Measurements from ENCODE around the gene CRADD. TPM values are rescaled to one million over a fixed set of nuclear protein-coding genes. Genes with fewer than 3 reads are reported as not detected.

The CRADD gene
- total RNA-seq, 4 donors from 2014 or later, result 23.5 to 35.3 (median 26.1) TPM

DNA sequence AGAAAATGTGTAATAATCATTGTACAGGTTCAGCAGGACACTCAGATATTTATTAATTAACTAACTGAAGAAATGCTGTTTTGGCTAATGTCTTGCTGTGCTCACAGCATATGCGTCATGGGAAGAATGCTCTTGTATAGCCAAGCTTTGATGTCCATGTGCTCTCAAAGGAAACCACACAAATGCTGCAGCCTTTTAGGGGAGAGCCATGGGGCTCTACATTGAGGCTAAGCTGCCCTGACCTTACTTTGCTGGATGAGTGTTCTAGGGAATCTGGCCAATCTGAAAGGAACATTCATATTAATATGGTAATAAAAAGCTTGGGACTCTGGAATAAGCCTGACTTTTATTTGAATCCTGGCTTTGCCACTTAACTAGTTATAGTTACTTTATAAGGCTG, 9.5 kb upstream of the CRADD start:
- Histone ChIP-seq H3K4me3 (no peak overlapping the region), H3K4me1 (peaks cover 0 to 5% (median 0%) of the 10 kb centered on the region in 4 donors), H3K9me3 (no peaks in the 10 kb centered on the region), H3K36me3 (no peaks in the 10 kb centered on the region), H3K27ac (replicated peaks in 1 of 4) (no peak overlapping the region), H3K27me3 (no peaks in the 10 kb centered on the region)
- intact Hi-C loops (cut with DNase I), result no loop called here
- TF ChIP-seq, protein P1, sequence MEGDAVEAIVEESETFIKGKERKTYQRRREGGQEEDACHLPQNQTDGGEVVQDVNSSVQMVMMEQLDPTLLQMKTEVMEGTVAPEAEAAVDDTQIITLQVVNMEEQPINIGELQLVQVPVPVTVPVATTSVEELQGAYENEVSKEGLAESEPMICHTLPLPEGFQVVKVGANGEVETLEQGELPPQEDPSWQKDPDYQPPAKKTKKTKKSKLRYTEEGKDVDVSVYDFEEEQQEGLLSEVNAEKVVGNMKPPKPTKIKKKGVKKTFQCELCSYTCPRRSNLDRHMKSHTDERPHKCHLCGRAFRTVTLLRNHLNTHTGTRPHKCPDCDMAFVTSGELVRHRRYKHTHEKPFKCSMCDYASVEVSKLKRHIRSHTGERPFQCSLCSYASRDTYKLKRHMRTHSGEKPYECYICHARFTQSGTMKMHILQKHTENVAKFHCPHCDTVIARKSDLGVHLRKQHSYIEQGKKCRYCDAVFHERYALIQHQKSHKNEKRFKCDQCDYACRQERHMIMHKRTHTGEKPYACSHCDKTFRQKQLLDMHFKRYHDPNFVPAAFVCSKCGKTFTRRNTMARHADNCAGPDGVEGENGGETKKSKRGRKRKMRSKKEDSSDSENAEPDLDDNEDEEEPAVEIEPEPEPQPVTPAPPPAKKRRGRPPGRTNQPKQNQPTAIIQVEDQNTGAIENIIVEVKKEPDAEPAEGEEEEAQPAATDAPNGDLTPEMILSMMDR (IDR thresholded peaks at IDR 0.05), result no peak
- TF ChIP-seq EP300 (IDR thresholded peaks at IDR 0.05), result no peak
- no peak for TF ChIP-seq POLR2A (IDR thresholded peaks at IDR 0.05; ENCODE audit: low read depth)
- TF ChIP-seq POLR2AphosphoS5 (IDR thresholded peaks at IDR 0.05), result no peak
- DNase-seq (ENCODE audit: extremely low spot score), result peak; percentile 53
- whole genome bisulfite sequencing, result 67% methylated on average over 1 of the region's 1 CpG

DNA sequence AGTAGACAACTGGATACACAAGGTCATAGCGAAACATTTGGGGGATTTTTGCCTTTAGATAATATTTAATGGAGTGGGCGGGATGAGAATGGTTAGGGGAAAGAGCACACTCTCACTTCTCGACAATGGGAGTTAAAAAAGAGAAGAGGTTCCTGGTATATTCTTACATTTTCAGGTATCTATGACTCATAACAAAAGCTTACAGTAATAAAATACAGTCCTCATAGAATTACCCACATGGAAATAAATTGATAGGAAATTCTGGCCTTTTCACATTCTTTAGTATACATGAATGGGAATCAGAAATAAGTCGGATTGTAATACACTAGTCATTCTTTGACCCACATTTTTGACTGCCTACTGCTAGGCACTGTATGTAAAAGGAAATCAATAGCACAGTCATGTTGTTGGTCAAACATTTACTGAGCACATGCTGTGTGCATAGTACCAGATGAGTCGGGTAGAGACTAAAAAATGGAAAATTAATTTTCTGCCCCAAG, 8.2 kb upstream of the CRADD start:
- TF ChIP-seq EP300 (IDR thresholded peaks at IDR 0.05), result no peak
- TF ChIP-seq, protein P1 (IDR thresholded peaks at IDR 0.05), result no peak
- no peak for TF ChIP-seq POLR2A (IDR thresholded peaks at IDR 0.05; ENCODE audit: low read depth)
- no peak for TF ChIP-seq POLR2AphosphoS5 (IDR thresholded peaks at IDR 0.05)
- peaks cover 0 to 5% (median 0%) of the 10 kb centered on the region in 4 donors for H3K4me1 ChIP-seq
- H3K36me3 ChIP-seq, result no peaks in the 10 kb centered on the region
- H3K9me3 ChIP-seq, result no peaks in the 10 kb centered on the region
- intact Hi-C loops (cut with DNase I), result no loop called here
- 97% methylated on average over 5 of the region's 5 CpGs for WGBS
- H3K27ac ChIP-seq (replicated peaks in 1 of 4), result no peak overlapping the region
- H3K4me3 ChIP-seq, result no peak overlapping the region
- no peak for DNase-seq (ENCODE audit: extremely low spot score)
- H3K27me3 ChIP-seq, result no peaks in the 10 kb centered on the region

DNA sequence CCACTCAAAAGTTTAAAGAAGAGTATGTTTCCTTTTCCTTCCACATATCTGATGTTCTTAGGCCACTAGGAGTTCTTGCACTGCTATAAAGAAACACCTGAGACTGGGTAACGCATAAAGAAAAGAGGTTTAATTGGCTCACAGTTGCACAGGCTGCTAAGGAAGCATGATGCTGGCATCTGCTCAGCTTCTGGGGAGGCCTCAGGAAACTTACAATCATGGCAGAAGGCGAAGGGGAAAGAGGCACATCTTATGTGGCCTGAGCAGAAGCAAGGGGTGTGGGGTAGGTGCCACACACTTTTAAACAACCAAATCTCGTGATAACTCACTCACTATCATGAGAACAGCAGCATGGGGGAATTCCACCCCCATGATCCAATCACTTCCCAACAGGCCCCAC, 7.7 kb upstream of the CRADD start:
- no peaks in the 10 kb centered on the region for H3K27me3 ChIP-seq
- intact Hi-C loops (cut with DNase I), result no loop called here
- no peak overlapping the region for H3K4me3 ChIP-seq
- TF ChIP-seq POLR2A (IDR thresholded peaks at IDR 0.05; ENCODE audit: low read depth) (no peak), POLR2AphosphoS5 (IDR thresholded peaks at IDR 0.05) (no peak), EP300 (IDR thresholded peaks at IDR 0.05) (no peak)
- TF ChIP-seq, protein P1 (IDR thresholded peaks at IDR 0.05), result no peak
- no peak overlapping the region for H3K27ac ChIP-seq (replicated peaks in 1 of 4)
- peaks cover 0 to 5% (median 0%) of the 10 kb centered on the region in 4 donors for H3K4me1 ChIP-seq
- WGBS, result 95% methylated on average over 3 of the region's 3 CpGs
- no peaks in the 10 kb centered on the region for H3K9me3 ChIP-seq
- no peaks in the 10 kb centered on the region for H3K36me3 ChIP-seq
- DNase-seq (ENCODE audit: extremely low spot score), result peak; percentile 21

DNA sequence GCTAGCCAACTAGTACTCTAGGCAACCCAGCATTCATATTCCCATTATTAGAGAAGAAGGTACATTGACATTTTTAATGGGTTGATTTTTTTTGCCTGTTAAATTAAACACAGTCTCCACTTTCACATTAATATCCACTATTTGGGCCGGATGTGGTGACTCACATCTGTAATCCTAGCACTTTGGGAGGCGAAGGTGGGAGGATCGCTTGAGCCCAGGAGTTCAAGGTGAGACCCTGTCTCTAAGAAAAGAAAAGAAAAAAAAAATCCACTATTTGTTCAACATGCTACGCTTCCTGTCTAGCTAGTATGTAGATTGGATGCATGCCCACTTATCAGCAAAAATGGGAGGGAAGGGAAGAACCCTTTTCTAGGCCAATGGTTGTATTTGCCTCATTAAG, 7.1 kb upstream of the CRADD start:
- H3K4me3 ChIP-seq, result no peak overlapping the region
- no peak overlapping the region for H3K27ac ChIP-seq (replicated peaks in 1 of 4)
- DNase-seq (ENCODE audit: extremely low spot score), result peak; percentile 21
- no peaks in the 10 kb centered on the region for H3K36me3 ChIP-seq
- H3K4me1 ChIP-seq, result peaks cover 0 to 5% (median 0%) of the 10 kb centered on the region in 4 donors
- no peaks in the 10 kb centered on the region for H3K9me3 ChIP-seq
- no peaks in the 10 kb centered on the region for H3K27me3 ChIP-seq
- intact Hi-C loops (cut with DNase I), result loop anchor here (5.0 to 10.0 kb wide), 2 partner anchors 73 to 165 kb away; no protein-coding TSS in a partner anchor
- 89% methylated on average over 4 of the region's 4 CpGs for WGBS
- TF ChIP-seq POLR2AphosphoS5 (IDR thresholded peaks at IDR 0.05) (no peak), EP300 (IDR thresholded peaks at IDR 0.05) (no peak), POLR2A (IDR thresholded peaks at IDR 0.05; ENCODE audit: low read depth) (no peak)
- TF ChIP-seq, protein P1 (IDR thresholded peaks at IDR 0.05), result no peak

DNA sequence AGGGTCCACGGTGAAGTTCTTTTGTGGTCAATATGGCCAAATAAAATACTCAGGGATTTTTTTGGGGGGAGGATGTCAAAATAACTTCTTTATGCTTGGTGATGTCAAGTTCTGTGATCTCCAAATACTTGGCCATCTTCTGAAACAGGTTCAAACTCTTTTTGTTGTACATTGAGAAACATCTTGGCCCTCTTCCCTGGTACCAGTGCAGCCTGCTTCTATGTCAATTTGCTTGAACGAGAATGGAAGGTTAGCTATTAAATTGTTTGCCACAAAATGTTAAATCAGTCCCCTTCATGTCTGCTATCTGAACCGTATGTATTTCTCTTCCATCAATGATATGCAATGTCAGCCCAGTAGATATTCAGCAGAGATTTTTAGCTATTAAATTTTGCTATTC, 6.1 kb upstream of the CRADD start:
- 92% methylated on average over 3 of the region's 3 CpGs for WGBS
- intact Hi-C loops (cut with DNase I), result loop anchor here (5.0 to 10.0 kb wide), 2 partner anchors 74 to 166 kb away; no protein-coding TSS in a partner anchor

More for the DNA sequence above, 6.1 kb upstream of the CRADD start:
- Histone ChIP-seq H3K4me3 (no peak overlapping the region), H3K4me1 (peaks cover 0 to 5% (median 0%) of the 10 kb centered on the region in 4 donors), H3K9me3 (no peaks in the 10 kb centered on the region), H3K36me3 (no peaks in the 10 kb centered on the region), H3K27me3 (no peaks in the 10 kb centered on the region), H3K27ac (replicated peaks in 1 of 4) (no peak overlapping the region)
- TF ChIP-seq POLR2AphosphoS5 (IDR thresholded peaks at IDR 0.05) (no peak), EP300 (IDR thresholded peaks at IDR 0.05) (no peak), POLR2A (IDR thresholded peaks at IDR 0.05; ENCODE audit: low read depth) (no peak)
- TF ChIP-seq, protein P1 (IDR thresholded peaks at IDR 0.05), result no peak
- peak; percentile 29 for DNase-seq (ENCODE audit: extremely low spot score)
